Activated effector memory CD4-positive, alpha-beta T cell treated with Interleukin-2 at 50 U/mL for 16 hours (primary cell): ENCODE measurements around the gene ATXN7L1.
"Not testable (repeated sequence)": the region's sequence is repeated elsewhere in the genome, so short reads cannot be mapped to it uniquely, and the experiment has no call there.

Source experiments
- DNase-seq: peaks from one replicate; pipeline ENCODE4 v3.0.0-alpha.2; 2020

The ATXN7L1 gene

DNA sequence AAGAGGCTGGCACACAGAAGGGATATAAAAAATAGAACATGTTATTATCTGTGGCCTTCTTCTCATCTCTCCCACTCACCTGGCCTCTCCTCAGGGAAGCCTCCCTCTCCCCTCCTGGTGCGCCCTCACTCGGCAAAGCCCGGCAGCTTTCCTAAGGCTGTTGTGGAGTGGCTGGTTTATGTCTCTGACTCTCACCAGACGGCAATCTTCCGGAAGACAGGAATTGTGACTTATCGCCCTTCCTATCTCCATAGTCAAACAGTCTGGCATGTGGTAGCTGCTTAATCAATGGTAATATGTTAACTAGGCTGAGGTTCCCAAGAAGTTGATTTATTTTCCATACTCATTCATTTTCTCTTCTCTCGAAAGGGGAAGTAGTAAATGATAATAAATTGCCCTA is 78.7 kb downstream of the ATXN7L1 start:
- no peak for DNase-seq

DNA sequence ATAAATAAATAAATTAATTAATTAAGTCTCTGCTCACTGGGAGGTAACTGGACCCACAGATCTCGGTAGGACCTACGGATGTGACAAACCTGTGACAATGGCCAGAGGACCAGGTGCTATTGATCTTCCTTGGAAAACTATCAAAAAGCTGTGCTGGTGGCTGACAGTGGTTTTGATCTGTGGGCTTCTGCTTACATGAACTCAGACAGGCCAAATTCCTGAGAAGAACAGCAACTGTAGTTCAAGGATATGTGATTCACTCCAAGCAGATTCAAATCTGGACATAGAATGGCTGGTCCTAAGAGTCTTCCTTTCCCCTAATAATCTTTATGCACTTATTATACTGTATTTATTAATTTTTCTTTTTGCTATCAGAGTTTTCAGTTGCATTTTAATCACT is 80.0 kb downstream of the ATXN7L1 start:
- DNase-seq: no peak

DNA sequence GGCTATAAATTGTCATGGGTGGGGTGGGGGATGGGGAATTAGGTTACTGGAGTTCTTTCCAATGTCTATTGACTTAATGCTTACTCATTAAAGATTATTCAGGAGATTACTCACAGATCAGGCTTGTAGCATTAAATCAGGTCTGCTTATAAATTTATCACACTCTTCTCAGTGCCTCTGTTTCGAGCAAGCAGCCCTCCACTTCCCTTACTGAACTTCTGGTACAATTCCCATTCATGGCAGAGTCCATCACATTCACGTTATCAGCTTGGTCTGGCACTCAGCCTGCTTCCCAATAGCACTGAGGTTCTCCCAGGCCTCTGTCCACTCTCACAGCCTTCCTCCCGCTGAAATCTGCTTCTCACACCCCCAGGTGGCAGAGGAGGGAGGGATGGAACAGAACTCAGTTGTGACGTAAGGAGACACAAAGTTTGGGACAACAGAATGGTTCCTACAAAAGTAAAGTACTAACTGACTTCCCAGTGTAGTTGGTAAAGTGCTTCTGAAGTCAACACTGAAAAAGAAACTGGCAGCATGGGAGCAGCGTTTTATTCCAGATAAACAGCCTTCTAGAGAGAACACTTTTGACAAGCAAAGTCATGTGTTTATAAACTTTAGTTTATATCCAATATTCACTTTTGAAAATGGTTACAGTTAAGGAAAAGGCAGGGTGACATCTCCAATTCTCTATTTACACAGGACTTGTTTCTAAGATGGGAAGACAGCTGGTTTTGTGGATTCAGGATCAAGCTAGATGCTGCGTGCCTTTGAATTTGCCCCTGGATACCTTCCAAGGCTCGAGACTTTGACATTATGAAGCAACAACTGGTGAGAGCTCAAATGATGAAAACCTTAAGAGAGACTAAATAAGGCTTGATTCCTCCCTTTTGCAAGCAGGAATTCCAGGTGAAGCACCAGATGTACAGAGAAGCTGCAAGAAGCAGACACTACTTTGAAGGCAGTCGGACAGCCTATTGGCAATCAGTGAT is 81.4 kb downstream of the ATXN7L1 start:
- DNase-seq: no peak

DNA sequence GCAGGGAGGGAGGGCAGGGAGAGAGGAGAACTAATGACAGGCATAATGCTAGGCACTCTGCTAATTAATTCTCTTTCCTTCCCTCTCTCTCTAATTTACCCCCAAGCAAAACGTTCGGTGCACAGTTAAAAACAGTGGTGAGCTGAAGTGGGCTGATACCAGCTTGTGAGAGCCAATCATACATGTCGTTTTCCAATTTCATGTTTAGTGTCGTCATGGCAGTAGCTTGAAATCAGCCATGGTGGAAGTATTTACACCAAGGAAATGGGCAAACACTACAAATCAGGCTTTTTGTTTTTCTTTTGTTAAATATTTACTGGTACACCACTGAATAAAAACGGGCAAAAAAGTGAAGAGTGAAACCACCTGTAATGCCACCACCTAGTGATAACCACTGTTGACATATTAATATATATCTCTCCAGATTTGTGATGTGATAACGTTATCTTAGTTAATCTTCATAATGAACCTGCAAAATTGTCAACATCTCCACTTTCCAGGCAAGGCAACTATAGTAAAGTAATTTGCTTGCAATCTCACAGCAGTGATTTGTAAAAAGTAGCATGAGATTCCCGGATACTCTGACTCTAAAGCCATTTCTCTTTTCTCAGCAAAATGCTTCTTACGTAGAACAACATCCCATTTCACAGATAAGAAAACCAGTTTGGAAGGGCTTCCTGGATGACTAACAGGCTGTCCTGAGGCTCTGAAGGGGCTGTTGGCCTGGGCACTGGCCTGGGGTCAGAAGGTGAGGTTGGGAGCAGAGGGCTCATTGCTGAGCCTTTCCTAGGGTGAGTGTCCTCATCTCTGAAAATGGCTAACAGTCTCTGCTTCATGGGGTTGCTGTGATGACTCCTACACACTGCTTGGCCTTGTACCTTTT is 83.7 kb downstream of the ATXN7L1 start:
- DNase-seq: no peak

DNA sequence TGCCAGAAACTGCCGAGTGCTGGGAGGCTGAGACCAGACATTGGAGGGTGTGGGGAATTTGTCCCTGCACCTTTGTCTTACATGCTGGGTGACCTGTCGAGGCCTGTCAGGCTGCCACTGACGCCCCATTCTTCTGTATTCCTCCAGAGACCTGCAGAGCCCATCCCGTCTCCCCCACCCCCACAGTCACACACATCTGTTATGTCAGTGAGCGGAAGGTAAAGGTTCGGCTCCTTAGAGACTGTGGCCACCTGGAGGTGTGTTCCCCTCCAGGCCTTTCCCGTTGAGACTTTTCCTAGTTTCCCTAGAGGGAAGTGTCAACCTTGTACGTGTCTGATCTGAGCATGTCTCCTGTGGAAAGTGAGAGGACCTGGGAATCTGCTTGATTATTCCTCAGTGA is 84.5 kb downstream of the ATXN7L1 start:
- no peak for DNase-seq

DNA sequence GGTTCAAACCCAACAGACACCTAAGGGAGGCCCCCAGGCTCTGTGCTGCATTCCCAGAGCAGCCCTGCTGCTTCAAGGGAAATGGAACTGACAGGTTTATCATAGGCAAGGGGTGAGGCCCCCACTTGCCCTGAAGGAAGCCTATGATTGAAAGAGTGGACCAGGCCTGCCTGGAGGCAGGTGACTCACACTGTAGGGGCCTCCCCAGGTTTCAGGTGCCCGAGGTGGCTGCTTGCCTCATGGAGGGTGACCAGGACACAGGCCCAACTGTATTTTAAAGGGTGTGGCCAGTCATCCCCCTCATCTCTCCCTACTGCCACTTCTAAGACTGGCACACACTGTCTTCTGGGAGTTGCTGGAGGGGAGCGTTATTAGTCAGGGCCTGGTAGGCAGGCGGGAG is 85.4 kb downstream of the ATXN7L1 start:
- DNase-seq: no peak

DNA sequence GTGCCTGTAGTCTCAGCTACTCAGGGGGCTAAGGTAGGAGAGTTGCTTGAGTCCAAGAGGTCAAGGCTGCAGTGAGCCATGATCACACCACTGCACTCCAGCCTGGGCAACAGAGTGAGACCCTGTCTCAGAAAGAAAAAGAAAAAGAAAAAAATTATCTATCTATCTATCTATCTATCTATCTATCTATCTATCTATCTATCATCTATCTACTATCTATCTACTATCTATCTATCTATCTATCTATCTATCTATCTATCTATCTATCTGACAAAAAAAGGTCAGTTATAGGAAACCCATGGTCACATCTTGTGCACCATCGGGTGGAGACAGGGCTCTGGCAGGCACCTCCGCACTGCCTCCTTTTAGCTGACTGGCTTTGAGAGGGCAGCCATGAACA is 85.9 kb downstream of the ATXN7L1 start:
- DNase-seq: not testable (repeated sequence)

DNA sequence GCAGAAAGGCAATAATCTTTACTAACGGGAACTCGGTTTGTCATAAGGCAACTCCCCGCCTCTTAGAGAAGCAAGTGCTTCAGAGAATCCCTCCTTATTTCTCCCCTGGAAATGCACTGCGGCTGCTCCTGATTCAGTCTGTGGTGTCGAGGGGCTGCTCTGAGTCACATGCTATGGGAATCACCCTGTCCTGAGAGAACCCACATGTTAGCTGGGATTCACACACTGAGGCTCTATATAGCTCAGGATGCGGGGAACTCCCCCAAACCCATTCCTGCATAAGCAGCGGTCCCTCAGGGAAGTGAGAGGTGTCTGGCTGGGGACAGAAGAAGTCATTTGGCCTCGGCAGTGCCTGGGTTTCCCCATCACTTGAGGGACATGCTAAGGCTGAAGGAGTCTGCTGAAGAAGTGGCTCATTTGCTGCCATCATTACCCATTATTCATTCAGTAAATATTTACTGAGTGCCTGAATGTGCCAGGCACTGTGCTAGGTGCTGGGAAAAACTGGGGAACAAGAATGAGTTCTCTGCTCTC is 87.5 kb downstream of the ATXN7L1 start:
- DNase-seq: no peak

DNA sequence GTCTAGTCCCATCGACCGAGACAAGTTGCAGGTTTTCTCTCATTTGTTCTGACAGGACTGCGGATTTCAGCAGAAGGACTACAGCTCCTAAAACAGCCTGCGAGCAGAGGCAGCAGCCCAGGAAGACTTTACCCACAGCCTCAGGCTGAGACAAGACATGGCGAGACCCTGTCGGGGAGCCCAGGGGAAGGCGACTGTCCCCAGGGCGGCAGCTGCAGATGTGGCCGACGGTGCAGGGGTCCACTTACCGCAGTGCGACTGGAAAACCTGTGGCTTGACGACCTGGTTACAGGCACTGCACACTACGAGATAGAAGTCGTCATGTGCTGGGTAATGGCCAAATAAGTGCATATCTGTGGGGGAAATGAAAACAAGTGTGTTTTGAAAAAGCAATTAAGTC is 88.0 kb downstream of the ATXN7L1 start:
- DNase-seq: no peak

DNA sequence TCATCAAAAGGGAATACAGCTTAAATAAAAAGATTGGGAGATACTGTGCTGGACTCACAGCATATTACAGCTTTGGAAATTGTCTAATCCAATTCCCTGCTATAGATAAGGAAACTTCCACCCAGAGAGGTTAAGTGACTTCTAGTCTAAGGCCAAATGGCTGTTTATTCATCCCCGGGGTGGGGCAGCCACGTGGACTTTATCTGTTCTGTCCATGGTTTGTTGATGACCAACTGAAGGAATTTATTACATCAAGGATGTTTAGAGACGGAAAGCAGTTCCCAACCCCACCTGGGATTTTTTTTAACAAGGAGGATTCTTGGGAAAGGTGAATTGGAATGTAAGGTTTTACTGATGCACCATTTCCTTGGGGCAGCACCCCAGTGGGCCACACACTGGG is 88.6 kb downstream of the ATXN7L1 start:
- DNase-seq: no peak

DNA sequence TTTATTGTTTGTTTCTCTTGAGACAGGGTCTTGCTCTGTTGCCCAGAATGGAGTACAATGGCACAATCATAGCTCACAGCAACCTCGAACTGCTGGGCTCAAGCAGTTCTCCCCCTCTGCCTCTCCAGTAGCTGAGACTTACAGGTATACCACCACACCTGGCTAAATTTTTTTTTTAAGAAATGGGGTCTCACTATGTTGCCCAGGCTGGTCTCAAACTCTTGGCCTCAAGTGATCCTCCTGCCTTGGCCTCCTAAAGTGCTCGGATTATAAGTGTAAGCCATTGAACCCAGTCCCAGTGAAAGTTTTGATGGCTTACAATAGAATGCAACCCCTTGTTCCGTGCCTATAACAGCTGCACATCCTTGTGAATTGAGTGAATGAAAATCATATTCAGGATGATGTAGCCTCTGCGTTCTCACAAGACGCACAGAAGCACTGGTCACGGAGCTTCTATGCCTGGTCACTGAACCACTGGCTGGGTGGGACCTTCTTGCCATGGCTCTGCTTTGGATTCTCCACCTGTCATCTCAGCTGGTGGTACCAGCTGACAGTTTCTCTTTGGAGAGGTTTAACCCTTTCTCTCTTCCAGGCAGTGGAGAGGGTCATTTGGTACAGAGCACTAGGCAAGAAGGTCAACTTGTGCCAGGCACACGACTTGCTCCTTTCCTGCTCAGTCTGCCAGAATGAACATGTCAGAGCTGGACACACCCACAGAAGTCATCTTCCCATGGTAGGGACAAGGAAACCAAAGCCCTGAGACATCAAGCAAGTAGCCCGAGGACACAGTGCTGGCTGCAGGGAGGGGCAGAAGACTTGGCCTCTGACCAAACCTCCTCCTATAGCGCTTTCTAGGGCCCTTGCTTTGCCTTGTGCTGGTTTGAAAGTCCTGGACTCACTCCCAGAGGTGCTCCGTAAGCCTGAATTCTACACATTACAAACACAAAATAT is 89.6 kb downstream of the ATXN7L1 start:
- no peak for DNase-seq

DNA sequence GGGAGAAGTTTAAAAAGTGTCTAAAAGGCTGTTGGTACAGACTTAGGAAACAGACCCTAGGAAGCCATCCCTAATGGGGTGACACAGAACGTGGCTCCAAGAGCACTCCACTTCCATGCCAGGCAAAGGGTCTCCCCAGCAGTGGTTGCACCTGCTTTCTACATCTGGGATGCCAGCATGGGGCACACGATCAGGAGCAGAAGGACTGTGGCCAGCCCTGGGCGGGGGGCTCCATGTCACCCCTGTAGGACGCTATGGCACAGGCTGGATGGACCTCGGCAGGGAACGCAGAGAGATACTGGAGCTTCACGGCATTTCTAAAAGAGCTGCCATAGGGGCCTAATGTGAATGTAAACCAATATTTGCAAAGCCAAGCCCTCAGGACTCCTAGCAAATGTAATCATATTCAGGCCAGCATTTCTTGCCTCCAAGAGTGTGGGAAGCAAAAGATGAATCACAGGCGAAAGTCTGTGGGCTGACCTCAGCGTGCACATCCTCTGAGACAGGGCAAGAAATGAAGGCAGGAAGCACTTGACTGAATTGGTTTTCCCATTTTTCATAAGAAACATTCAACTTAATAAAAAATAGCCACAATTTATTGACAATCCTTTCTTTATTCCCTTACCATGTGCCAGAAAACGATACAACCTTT is 93.9 kb downstream of the ATXN7L1 start:
- DNase-seq: no peak

DNA sequence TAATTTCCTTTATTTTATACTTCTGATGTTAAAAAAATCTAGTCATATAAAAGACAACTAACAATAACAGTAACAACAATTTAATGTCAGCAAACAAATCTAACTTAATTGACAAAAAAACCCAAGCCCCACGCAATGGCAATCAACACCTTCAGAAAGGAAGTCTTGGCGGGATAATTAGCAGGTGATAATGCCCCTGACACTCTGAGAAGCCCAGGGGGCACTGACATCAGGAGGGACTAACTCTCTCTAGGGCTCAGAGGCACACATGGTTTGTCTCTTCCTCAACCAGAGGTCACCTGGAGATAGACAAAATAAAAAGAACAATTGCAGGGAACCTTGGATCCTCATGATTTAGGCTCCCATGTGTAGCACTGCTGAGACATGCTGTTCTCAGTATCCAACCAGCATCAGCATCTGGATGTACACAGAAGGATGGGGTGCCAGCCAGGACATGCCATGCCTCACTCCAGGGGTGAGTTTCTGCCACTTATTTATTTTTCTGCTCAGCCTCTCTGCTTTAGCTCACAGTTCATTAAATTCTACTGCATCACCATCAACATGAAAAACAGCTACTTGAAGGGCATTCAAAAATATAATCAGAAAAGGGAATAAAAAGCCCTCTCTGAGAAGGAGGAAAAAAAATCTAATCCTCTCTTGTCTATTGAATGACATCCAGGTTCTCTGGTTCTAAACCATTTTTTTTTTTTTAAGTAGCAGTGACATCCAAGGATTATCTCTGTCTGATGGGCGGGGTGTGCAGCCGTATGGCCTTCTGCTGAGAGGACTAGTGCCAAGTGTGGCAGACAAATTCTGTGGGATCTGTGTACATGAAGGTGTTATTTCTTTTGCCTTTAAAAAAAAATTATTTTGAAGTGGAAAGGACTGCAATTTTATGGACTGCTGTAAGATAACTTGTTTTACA is 96.3 kb downstream of the ATXN7L1 start:
- DNase-seq: no peak

DNA sequence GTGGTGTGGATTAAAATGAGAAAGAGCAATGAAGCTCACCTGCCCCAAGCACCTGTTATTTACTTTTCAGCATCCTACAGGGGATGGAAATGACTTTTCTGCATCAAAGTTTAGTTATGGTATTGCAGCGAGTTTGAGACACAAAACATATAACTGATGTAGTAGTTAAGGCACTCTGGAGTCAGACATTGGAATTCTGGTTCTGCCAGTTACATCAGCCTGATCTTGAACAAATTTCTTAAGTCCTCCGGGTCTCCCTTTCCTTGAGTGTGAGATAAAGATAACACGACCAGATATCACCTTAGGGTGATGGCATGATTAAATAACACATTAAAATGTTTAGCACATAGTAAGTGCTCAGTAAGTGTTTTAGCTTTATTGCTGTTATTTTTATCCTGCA is 97.4 kb downstream of the ATXN7L1 start:
- no peak for DNase-seq

DNA sequence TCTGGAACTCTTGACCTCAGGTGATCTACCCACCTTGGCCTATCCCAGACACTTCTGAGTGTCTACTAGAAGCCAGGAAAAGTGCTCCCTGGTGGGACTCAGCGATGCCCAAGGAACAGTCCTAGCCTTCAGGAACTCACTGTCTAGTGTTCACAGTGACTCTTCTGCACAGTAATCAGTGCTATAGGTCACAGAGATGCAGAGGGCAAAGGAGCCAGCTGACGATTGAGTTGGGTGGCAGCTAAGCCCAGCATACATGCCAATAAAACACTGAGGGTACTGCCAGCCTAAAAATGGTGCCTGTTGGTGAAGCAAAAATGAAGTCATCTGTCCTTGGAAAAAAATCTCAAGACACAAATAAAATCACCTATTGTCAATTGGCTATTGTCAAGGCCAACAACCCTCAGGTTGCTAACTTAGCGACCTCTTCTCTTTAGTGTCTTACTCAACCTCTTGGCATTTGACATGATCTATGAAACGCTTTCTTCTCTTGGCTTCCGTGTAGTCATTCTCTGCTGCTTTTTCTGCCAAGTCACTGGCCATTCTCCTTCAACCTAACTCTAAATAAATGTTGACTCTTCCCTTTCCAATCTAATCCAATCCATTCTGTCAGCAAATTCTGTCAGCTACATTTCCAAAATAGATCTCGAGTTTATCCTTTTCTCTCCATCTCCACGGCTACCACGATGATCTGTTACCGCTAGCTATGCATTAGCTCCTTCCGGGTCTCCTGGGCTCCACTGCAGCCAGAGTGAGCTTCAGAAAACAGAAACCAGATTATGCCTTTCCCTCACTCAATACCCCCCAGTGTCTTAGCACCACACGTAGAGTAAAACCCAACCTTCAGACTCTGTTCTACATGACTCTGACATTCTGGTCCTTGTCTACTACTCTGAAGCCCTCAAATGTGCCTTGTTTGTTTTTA is 99.2 kb downstream of the ATXN7L1 start:
- DNase-seq: no peak

DNA sequence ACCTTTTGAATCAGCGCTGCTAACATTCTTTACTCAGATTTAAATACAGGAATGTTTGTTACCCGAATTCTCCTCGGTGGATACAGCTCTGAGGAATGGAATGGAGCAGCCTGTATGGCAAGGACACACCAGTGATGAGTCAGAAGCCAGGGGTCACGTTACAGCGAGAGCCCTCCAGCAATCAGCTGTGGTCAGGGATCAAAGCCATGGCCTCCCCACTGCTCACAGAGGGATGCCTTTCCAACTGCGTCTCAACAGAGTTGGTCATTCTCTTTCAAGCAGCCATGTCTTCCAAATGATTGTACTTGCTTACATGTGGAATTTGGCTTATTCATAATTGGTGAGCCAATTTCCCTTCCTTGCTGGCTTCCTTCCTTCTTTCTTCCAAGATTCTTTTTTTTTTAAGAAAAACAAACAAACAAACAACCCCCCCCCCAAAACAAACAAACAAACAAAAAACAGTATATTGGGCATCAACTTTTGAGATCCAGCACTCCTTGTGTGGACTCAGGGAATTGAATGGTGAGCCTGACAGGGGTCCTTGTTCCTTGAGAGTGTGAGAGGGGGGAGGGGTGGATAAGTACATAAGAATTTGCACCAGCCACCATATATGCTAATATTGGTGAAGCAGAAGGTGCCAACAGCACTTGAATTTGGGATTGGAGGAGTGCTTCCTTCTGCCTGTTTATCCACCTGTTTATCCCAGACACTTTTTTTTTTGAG is 100.2 kb downstream of the ATXN7L1 start:
- no peak for DNase-seq

DNA sequence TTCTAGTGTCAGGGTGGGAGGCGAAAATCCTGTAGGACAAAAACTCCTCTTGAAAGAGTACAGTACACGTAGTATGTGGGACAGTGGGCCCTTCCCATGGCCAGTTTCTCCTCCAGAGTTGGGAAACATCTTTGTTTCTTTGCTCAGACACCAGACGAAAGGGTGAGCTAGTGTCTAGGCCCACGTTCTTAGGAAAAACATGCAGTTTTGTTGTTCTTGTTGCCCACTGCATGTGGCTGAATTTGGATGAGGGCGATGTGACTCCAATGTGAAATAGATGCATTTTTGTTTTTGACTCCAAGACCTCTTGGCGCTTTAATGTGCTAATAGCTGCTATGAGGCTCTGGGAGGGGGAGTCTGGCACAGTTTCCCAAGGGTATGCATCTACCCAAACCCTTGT is 100.8 kb downstream of the ATXN7L1 start:
- DNase-seq: no peak

DNA sequence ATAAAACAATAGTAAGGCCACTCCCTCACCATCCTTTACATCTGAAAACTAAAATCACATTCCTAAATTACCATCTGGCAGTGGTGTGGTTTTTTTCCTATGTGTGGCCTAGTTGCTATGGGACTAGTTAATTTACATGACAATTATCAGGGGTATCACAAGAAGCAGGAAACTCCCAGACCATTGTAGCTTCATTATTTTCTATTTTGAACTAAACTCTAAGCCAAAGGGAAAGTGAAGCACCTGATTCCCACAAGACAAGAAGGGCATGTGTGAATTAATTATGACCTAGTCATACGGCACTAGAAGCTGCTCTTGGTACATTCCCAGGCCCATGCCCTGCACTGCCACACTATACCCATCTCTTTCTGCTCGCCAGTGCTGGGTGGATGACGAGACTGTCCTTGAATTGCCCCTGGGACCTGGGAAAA is 103.4 kb downstream of the ATXN7L1 start:
- no peak for DNase-seq
